Measurements from ENCODE around the gene KCNK10.

KCNK10 gene

DNA sequence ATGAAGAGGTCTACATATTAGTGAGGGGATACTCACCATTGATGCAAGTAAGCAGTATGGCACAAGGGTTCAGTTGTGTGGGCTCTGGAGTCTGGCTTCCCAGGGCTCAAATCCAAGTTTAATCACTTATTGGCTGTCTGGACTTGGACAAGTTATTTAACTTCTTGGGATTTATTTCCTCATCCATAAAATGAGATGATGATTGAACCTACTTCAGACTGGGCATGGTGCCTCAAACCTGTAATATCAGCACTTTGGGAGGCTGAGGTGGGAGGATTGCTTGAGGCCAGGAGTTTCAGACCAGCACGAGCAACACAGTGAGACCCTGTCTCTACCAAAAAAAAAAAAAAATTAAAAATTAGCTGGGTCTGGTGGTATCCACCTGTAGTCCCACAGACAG is 67.9 kb downstream of the KCNK10 start:
- Histone ChIP-seq H3K27ac (no peak overlapping the region), H3K4me2 (no peak overlapping the region), H3K4me3 (IDR thresholded peaks at IDR 0.05; ENCODE audit: insufficient read depth, low read depth, low read length) (no peak overlapping the region), H2AFZ (ENCODE audit: low read depth) (no peak overlapping the region), H3K9ac (no peak overlapping the region), H3K36me3 (ENCODE audit: insufficient read depth) (no peaks in the 10 kb centered on the region), H3K27me3 (ENCODE audit: insufficient read depth, low read depth) (no peaks in the 10 kb centered on the region), H3K4me1 (ENCODE audit: low read depth, poor library complexity, severe bottlenecking) (no peaks in the 10 kb centered on the region), H3K79me2 (ENCODE audit: insufficient read depth, low read depth) (no peaks in the 10 kb centered on the region), H4K20me1 (ENCODE audit: insufficient read depth) (no peaks in the 10 kb centered on the region)
- TF ChIP-seq, protein P1, sequence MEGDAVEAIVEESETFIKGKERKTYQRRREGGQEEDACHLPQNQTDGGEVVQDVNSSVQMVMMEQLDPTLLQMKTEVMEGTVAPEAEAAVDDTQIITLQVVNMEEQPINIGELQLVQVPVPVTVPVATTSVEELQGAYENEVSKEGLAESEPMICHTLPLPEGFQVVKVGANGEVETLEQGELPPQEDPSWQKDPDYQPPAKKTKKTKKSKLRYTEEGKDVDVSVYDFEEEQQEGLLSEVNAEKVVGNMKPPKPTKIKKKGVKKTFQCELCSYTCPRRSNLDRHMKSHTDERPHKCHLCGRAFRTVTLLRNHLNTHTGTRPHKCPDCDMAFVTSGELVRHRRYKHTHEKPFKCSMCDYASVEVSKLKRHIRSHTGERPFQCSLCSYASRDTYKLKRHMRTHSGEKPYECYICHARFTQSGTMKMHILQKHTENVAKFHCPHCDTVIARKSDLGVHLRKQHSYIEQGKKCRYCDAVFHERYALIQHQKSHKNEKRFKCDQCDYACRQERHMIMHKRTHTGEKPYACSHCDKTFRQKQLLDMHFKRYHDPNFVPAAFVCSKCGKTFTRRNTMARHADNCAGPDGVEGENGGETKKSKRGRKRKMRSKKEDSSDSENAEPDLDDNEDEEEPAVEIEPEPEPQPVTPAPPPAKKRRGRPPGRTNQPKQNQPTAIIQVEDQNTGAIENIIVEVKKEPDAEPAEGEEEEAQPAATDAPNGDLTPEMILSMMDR (conservative IDR thresholded peaks at IDR 0.05; ENCODE audit: low read depth, low read length) = no peak

DNA sequence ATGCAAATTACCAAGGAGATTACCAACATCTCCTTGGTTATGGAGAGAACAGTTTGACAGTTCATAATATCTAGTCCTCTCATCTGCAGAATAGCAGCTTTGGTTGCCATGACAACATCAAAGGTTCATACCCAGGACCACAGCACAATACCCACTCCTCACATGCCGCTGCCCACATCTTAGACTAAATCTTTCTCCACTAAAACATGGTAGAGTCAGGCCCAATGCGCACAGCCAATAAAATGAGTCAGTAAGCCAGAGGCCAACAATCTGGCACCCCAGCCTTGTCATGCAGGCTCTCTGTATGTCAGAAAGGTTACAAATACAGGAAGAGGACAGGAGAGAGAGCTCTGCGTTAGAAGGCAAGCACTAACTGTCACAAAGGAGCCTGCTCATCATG is 70.6 kb downstream of the KCNK10 start:
- no peak overlapping the region for H2AFZ ChIP-seq (ENCODE audit: low read depth)
- no peaks in the 10 kb centered on the region for H3K36me3 ChIP-seq (ENCODE audit: insufficient read depth)
- H3K4me1 ChIP-seq (ENCODE audit: low read depth, poor library complexity, severe bottlenecking) = no peaks in the 10 kb centered on the region
- no peak overlapping the region for H3K9ac ChIP-seq
- H4K20me1 ChIP-seq (ENCODE audit: insufficient read depth) = no peaks in the 10 kb centered on the region
- H3K79me2 ChIP-seq (ENCODE audit: insufficient read depth, low read depth) = no peaks in the 10 kb centered on the region
- H3K27me3 ChIP-seq (ENCODE audit: insufficient read depth, low read depth) = no peaks in the 10 kb centered on the region
- TF ChIP-seq, protein P1 (conservative IDR thresholded peaks at IDR 0.05; ENCODE audit: low read depth, low read length) = no peak
- H3K27ac ChIP-seq = no peak overlapping the region
- H3K4me2 ChIP-seq = no peak overlapping the region
- no peak overlapping the region for H3K4me3 ChIP-seq (IDR thresholded peaks at IDR 0.05; ENCODE audit: insufficient read depth, low read depth, low read length)

DNA sequence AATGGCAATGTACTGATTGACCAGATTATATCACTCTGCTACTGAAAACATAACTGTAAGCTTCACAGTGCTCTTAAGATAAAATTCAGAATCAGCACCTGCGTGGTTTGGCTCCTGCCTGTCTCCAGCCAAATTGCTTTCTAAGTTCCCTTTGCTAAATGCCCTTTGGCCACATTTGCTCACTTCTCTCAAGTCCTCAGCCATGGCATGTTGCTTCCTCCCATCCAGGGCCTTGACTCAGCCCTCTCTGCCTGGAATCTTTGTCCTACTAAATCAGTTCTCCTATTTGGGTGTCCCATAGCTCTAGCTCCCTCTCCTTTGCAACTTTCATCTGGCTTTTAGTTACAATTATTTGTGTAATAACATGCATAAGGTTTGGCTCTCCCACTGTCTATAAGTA is 71.4 kb downstream of the KCNK10 start:
- TF ChIP-seq, protein P1 (conservative IDR thresholded peaks at IDR 0.05; ENCODE audit: low read depth, low read length) = no peak

DNA sequence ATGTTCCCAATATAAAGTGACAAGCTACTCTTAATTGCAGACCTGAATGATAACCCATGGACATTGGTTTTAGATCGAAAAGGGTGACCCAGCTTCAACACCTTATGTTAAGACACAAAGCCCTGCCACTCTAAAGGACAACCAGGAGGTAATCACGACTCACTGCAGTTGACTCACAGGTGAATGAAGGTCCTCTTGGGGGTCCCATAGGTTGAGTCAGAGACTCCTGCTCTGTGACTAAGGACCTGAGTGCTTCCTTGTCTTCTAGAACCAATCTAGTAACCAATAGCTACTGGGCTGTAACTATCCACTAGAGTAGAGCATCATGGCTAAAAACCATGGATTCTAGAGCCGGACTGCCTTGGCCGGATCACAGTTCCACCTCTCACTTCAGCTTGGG is 73.8 kb downstream of the KCNK10 start:
- Histone ChIP-seq H3K27me3 (ENCODE audit: insufficient read depth, low read depth) (no peaks in the 10 kb centered on the region), H3K27ac (no peak overlapping the region), H3K4me3 (IDR thresholded peaks at IDR 0.05; ENCODE audit: insufficient read depth, low read depth, low read length) (no peak overlapping the region), H3K4me2 (no peak overlapping the region), H3K79me2 (ENCODE audit: insufficient read depth, low read depth) (no peaks in the 10 kb centered on the region), H3K9ac (no peak overlapping the region), H3K36me3 (ENCODE audit: insufficient read depth) (no peaks in the 10 kb centered on the region), H4K20me1 (ENCODE audit: insufficient read depth) (no peaks in the 10 kb centered on the region), H2AFZ (ENCODE audit: low read depth) (no peak overlapping the region), H3K4me1 (ENCODE audit: low read depth, poor library complexity, severe bottlenecking) (no peaks in the 10 kb centered on the region)
- TF ChIP-seq, protein P1 (conservative IDR thresholded peaks at IDR 0.05; ENCODE audit: low read depth, low read length) = no peak

More for the DNA sequence above, 71.4 kb downstream of the KCNK10 start:
- no peak overlapping the region for H3K9ac ChIP-seq
- no peak overlapping the region for H2AFZ ChIP-seq (ENCODE audit: low read depth)
- H3K36me3 ChIP-seq (ENCODE audit: insufficient read depth) = no peaks in the 10 kb centered on the region
- H3K27me3 ChIP-seq (ENCODE audit: insufficient read depth, low read depth) = no peaks in the 10 kb centered on the region
- no peaks in the 10 kb centered on the region for H3K79me2 ChIP-seq (ENCODE audit: insufficient read depth, low read depth)
- no peak overlapping the region for H3K27ac ChIP-seq
- H3K4me1 ChIP-seq (ENCODE audit: low read depth, poor library complexity, severe bottlenecking) = no peaks in the 10 kb centered on the region
- no peak overlapping the region for H3K4me3 ChIP-seq (IDR thresholded peaks at IDR 0.05; ENCODE audit: insufficient read depth, low read depth, low read length)
- no peaks in the 10 kb centered on the region for H4K20me1 ChIP-seq (ENCODE audit: insufficient read depth)
- no peak overlapping the region for H3K4me2 ChIP-seq
